A549 (cell line): Measurements from ENCODE around the gene FLII. TPM values are rescaled to one million over a fixed set of nuclear protein-coding genes. Genes with fewer than 3 reads are reported as not detected.

ENCODE experiments used
- ATAC-seq, 2 experiments: fragments of 200-7000 bp in 1 of 2; fragments of >200 bp in 1 of 2; cut with Nextera tagmentation in 1 of 2; cut with Tn5 transposase in 1 of 2; 3 replicates each; pipeline versions ENCODE4 v1.8.0 to v1.9.1; 2018 to 2020; ENCODE audit warnings: mild to moderate bottlenecking in 1 of 2, moderate library complexity in 1 of 2
- CTCF ChIA-PET: fragments of 300-600 bp; sonication (Branson Sonifier 250); formaldehyde crosslinking; extraction: SDS; loops from one replicate; lab custom pipeline; 2021; ENCODE audit warnings: antibody characterized with exemption, inconsistent platforms; lab: Yijun Ruan, JAX
- POLR2A ChIA-PET: fragments of 350-600 bp; formaldehyde crosslinking; extraction: SDS; loops from one replicate; lab custom pipeline; 2021; ENCODE audit warnings: antibody characterized with exemption, inconsistent platforms; lab: Yijun Ruan, JAX
- DNase-seq, 2 experiments: peaks; one replicate each; pipeline versions ENCODE4 v3.0.0 to v3.0.0-alpha.2; 2011 to 2016; ENCODE audit warnings: low read depth in 1 of 2, low spot score in 1 of 2
- FAIRE-seq: peaks from 2 replicates; lab custom pipeline; 2011; peaks lifted over from hg19 to GRCh38; lab: Jason Lieb, UNC
- H3K27ac ChIP-seq, 2 experiments: fragments of >200 bp; sonication (Bioruptor Twin); formaldehyde crosslinking; 3 replicates each; pipeline ENCODE4 v1.5.1; 2016 to 2017
- H3K4me1 ChIP-seq: fragments of >200 bp; sonication (Bioruptor Twin); formaldehyde crosslinking; 3 replicates; pipeline ENCODE4 v1.6.1; 2016
- H3K4me2 ChIP-seq: fragments of >200 bp; sonication (Bioruptor Twin); formaldehyde crosslinking; 3 replicates; pipeline ENCODE4 v1.6.1; 2016
- H3K4me3 ChIP-seq: fragments of >200 bp; sonication (Bioruptor Twin); formaldehyde crosslinking; 3 replicates; pipeline ENCODE4 v1.5.1; 2016
- H3K9me3 ChIP-seq: fragments of >200 bp; sonication (Bioruptor Twin); formaldehyde crosslinking; 3 replicates; pipeline ENCODE4 v1.6.1; 2016
- CBX2 ChIP-seq: fragments of 200-600 bp; sonication (generic); IDR thresholded peaks from 2 replicates; pipeline ENCODE4 v1.6.1; 2016; ENCODE audit warnings: low read depth, mild to moderate bottlenecking, borderline replicate concordance
- CBX8 ChIP-seq: fragments of 200-600 bp; sonication (generic); IDR thresholded peaks from 2 replicates; pipeline ENCODE4 v1.6.1; 2016
- CHD2 ChIP-seq: fragments of 150-350 bp; IDR thresholded peaks from 2 replicates; pipeline ENCODE4 v1.6.1; 2014; ENCODE audit warnings: low read length; ENCODE audit not compliant: partially characterized antibody
- CHD4 ChIP-seq: fragments of 200-600 bp; sonication (generic); IDR thresholded peaks from 2 replicates; pipeline ENCODE4 v1.6.1; 2016; ENCODE audit warnings: antibody characterized with exemption, mild to moderate bottlenecking, borderline replicate concordance
- EP300 ChIP-seq, 2 experiments: fragments of >200 bp; sonication (Bioruptor Twin); formaldehyde crosslinking; IDR thresholded peaks; 2 replicates in 1 of 2; 3 replicates in 1 of 2; pipeline ENCODE4 v1.6.1; 2016 to 2017
- ESRRA ChIP-seq: fragments of 150-350 bp; IDR thresholded peaks from 2 replicates; pipeline ENCODE4 v1.6.1; 2014; ENCODE audit warnings: mild to moderate bottlenecking, low read length, borderline replicate concordance
- HDAC2 ChIP-seq: fragments of 200-600 bp; sonication (generic); IDR thresholded peaks from 2 replicates; pipeline ENCODE4 v1.6.1; 2016
- HEYL ChIP-seq: fragments of 250-450 bp; sonication (Bioruptor Pico); IDR thresholded peaks from 2 replicates; pipeline ENCODE4 v1.8.0; 2021; ENCODE audit warnings: mild to moderate bottlenecking, moderate library complexity
- HOXA7 ChIP-seq: fragments of 250-450 bp; sonication (Bioruptor Pico); IDR thresholded peaks from 2 replicates; pipeline ENCODE4 v1.5.0; 2020; ENCODE audit warnings: mild to moderate bottlenecking, moderate library complexity
- KDM5A ChIP-seq: fragments of 200-600 bp; sonication (generic); IDR thresholded peaks from 2 replicates; pipeline ENCODE4 v1.6.1; 2016; ENCODE audit warnings: antibody characterized with exemption, mild to moderate bottlenecking
- MYC ChIP-seq: IDR thresholded peaks from 2 replicates; pipeline ENCODE4 v1.6.1; 2012; ENCODE audit warnings: mild to moderate bottlenecking, inconsistent platforms, low read length, improper control_type of control experiment, borderline replicate concordance
- NPAS2 ChIP-seq: fragments of 250-450 bp; sonication (Bioruptor Pico); IDR thresholded peaks from 2 replicates; pipeline ENCODE4 v1.8.0; 2022; ENCODE audit warnings: mild to moderate bottlenecking, moderate library complexity, borderline replicate concordance
- POLR2A ChIP-seq: IDR thresholded peaks from 2 replicates; pipeline ENCODE4 v1.6.1; 2012; ENCODE audit warnings: mild to moderate bottlenecking, low read length
- RAD21 ChIP-seq, 2 experiments: fragments of >200 bp in 1 of 2; sonication (Bioruptor Twin) in 1 of 2; formaldehyde crosslinking in 1 of 2; IDR thresholded peaks in 1 of 2; conservative IDR thresholded peaks in 1 of 2; 2 replicates in 1 of 2; 3 replicates in 1 of 2; pipeline ENCODE4 v1.6.1; 2012 to 2018; ENCODE audit warnings: inconsistent platforms in 1 of 2
- RCOR1 ChIP-seq: fragments of 150-350 bp; IDR thresholded peaks from 2 replicates; pipeline ENCODE4 v1.6.1; 2014; ENCODE audit warnings: antibody characterized with exemption, low read length, low read depth
- ZNF302 ChIP-seq: fragments of 250-450 bp; sonication (Bioruptor Pico); IDR thresholded peaks from 2 replicates; pipeline ENCODE4 v1.9.0; 2021; ENCODE audit warnings: inconsistent platforms, mild to moderate bottlenecking, moderate library complexity
- ZSCAN20 ChIP-seq: fragments of 250-450 bp; sonication (Bioruptor Pico); IDR thresholded peaks from 2 replicates; pipeline ENCODE4 v1.8.0; 2022; ENCODE audit warnings: mild to moderate bottlenecking, moderate library complexity
- WGBS: methylation state at CpG from one replicate; pipeline ENCODE4 v1.1.6; 2017; ENCODE audit errors: missing lambda C conversion rate; 5-methylcytosine and 5-hydroxymethylcytosine counted together
- polyA plus RNA-seq, 4 experiments: library from polyadenylated mRNA; depleted of rRNA in 3 of 4; stranded (reverse); fragments of >200 nt; fragmentation: RNase III in 1 of 4; extraction: RNeasy Plus Mini Kit Qiagen cat#74134 plus additional on column Dnase treatment in 1 of 4; gene quantifications; 2 replicates in 3 of 4; 3 replicates in 1 of 4; pipeline ENCODE4 v1.2.3, GENCODE V29; 2011 to 2017
- TF ChIP-seq, protein P1 (sequence below): IDR thresholded peaks from 2 replicates; pipeline ENCODE4 v1.6.1; 2012; ENCODE audit warnings: low read depth, borderline replicate concordance
- TF ChIP-seq, protein P2 (sequence below): IDR thresholded peaks from 2 replicates; pipeline ENCODE4 v1.6.1; 2012
- TF ChIP-seq, protein P3 (sequence below): fragments of 250-450 bp; sonication (Bioruptor Pico); IDR thresholded peaks from 2 replicates; pipeline ENCODE4 v1.5.0; 2021; ENCODE audit warnings: mild to moderate bottlenecking, moderate library complexity, borderline replicate concordance
- TF ChIP-seq, protein P4 (sequence below): fragments of 200-600 bp; sonication (generic); IDR thresholded peaks from 2 replicates; pipeline ENCODE4 v1.6.1; 2016; ENCODE audit warnings: antibody characterized with exemption, mild to moderate bottlenecking, moderate library complexity
- TF ChIP-seq, protein P5 (sequence below): fragments of 450-650 bp; IDR thresholded peaks from 2 replicates; pipeline ENCODE4 v1.6.1; 2014; ENCODE audit warnings: antibody characterized with exemption
- TF ChIP-seq, protein P6 (sequence below): fragments of 250-450 bp; sonication (Bioruptor Pico); IDR thresholded peaks from 2 replicates; pipeline ENCODE4 v1.5.0; 2020; ENCODE audit warnings: low read depth, mild to moderate bottlenecking, moderate library complexity

FLII gene
- polyA plus RNA-seq, 2 of the 4 experiments (the other 2 are of a cell fraction), result 253 to 280 TPM

DNA sequence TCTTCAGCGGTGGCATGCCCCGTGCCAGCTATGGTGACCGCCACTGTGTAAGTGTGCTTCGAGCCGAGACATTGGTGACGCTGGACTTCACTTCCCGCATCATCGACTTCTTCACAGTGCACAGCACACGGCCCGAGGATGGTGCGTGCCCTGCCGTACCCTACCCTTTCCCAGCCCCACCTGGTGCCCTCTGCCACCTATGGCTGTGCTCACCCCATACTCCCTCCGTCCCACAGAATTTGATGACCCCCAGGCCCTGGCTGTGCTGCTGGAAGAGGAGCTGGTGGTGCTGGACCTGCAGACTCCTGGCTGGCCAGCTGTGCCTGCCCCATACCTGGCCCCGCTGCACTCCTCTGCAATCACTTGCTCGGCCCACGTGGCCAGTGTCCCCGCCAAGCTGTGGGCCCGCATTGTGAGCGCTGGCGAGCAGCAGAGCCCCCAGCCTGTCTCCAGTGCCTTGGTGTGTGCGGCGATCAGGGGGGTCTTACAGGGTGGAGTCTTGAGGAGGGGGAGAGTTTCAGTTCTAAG, 23.6 kb downstream of the FLII start:
- Histone ChIP-seq H3K27ac (no peak overlapping the region), H3K4me3 (no peak overlapping the region), H3K4me2 (no peak overlapping the region), H3K9me3 (no peaks in the 10 kb centered on the region), H3K4me1 (peaks cover 6% of the 10 kb centered on the region; the same call in 1 of the 3 replicates)
- 95% methylated on average over 21 of the region's 22 CpGs for WGBS
- DNase-seq (no peak), ATAC-seq (no peak), FAIRE-seq (no peak)
- POLR2A ChIA-PET, result no interaction called here
- CTCF ChIA-PET, result interaction anchor here (0.9 to 12.1 kb wide), 4 partner anchors 14 to 20 kb away, joined by 3 to 103 read pairs (median 7); no protein-coding TSS in a partner anchor
- TF ChIP-seq, protein P1, sequence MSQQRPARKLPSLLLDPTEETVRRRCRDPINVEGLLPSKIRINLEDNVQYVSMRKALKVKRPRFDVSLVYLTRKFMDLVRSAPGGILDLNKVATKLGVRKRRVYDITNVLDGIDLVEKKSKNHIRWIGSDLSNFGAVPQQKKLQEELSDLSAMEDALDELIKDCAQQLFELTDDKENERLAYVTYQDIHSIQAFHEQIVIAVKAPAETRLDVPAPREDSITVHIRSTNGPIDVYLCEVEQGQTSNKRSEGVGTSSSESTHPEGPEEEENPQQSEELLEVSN, result no peak
- TF ChIP-seq HEYL (CRISPR knock-in tag), result no peak
- TF ChIP-seq ZNF302 (CRISPR knock-in tag), result no peak
- TF ChIP-seq CHD4, result no peak
- TF ChIP-seq CHD2, result no peak
- no peak for TF ChIP-seq ESRRA
- TF ChIP-seq MYC, result no peak
- TF ChIP-seq CBX2, result no peak
- TF ChIP-seq, protein P2, sequence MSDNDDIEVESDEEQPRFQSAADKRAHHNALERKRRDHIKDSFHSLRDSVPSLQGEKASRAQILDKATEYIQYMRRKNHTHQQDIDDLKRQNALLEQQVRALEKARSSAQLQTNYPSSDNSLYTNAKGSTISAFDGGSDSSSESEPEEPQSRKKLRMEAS, result no peak
- TF ChIP-seq, protein P3, sequence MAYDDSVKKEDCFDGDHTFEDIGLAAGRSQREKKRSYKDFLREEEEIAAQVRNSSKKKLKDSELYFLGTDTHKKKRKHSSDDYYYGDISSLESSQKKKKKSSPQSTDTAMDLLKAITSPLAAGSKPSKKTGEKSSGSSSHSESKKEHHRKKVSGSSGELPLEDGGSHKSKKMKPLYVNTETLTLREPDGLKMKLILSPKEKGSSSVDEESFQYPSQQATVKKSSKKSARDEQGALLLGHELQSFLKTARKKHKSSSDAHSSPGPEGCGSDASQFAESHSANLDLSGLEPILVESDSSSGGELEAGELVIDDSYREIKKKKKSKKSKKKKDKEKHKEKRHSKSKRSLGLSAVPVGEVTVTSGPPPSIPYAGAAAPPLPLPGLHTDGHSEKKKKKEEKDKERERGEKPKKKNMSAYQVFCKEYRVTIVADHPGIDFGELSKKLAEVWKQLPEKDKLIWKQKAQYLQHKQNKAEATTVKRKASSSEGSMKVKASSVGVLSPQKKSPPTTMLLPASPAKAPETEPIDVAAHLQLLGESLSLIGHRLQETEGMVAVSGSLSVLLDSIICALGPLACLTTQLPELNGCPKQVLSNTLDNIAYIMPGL (CRISPR knock-in tag), result no peak
- TF ChIP-seq RAD21 (conservative IDR thresholded peaks at IDR 0.05 in 1 of 2, IDR thresholded peaks at IDR 0.05 in 1 of 2), result no peak
- TF ChIP-seq, protein P4, sequence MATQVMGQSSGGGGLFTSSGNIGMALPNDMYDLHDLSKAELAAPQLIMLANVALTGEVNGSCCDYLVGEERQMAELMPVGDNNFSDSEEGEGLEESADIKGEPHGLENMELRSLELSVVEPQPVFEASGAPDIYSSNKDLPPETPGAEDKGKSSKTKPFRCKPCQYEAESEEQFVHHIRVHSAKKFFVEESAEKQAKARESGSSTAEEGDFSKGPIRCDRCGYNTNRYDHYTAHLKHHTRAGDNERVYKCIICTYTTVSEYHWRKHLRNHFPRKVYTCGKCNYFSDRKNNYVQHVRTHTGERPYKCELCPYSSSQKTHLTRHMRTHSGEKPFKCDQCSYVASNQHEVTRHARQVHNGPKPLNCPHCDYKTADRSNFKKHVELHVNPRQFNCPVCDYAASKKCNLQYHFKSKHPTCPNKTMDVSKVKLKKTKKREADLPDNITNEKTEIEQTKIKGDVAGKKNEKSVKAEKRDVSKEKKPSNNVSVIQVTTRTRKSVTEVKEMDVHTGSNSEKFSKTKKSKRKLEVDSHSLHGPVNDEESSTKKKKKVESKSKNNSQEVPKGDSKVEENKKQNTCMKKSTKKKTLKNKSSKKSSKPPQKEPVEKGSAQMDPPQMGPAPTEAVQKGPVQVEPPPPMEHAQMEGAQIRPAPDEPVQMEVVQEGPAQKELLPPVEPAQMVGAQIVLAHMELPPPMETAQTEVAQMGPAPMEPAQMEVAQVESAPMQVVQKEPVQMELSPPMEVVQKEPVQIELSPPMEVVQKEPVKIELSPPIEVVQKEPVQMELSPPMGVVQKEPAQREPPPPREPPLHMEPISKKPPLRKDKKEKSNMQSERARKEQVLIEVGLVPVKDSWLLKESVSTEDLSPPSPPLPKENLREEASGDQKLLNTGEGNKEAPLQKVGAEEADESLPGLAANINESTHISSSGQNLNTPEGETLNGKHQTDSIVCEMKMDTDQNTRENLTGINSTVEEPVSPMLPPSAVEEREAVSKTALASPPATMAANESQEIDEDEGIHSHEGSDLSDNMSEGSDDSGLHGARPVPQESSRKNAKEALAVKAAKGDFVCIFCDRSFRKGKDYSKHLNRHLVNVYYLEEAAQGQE, result no peak
- TF ChIP-seq ZSCAN20 (CRISPR knock-in tag), result no peak
- TF ChIP-seq, protein P5, sequence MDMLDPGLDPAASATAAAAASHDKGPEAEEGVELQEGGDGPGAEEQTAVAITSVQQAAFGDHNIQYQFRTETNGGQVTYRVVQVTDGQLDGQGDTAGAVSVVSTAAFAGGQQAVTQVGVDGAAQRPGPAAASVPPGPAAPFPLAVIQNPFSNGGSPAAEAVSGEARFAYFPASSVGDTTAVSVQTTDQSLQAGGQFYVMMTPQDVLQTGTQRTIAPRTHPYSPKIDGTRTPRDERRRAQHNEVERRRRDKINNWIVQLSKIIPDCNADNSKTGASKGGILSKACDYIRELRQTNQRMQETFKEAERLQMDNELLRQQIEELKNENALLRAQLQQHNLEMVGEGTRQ, result no peak
- TF ChIP-seq POLR2A, result no peak

DNA sequence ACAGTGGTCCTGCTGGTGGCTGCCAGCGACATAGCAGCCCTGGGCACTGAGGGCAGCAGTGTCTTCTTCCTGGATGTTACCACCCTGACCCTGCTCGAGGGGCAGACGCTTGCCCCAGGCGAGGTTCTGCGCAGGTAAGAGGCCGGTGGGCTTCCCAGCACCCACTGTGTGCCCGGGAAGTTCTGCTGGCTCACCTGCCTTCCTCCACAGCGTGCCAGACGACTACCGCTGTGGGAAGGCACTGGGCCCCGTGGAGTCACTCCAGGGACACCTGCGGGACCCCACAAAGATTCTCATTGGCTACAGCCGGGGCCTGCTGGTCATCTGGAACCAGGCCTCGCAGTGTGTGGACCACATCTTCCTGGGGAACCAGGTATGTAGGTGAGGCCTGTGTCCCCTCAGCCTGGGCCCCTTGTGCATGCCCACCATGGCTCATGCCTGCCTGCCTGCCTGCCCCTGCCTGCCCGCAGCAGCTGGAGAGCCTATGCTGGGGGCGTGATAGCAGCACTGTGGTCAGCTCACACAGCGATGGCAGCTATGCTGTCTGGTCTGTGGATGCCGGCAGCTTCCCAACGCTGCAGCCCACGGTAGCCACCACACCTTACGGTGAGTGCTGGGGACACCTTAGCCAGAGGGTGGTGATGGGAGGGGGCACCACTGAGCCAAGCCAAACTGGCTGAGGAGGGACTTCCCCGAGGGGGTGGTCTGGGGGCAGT, 24.6 kb downstream of the FLII start:
- ChIA-PET POLR2A (no interaction called here), CTCF (interaction anchor here (0.6 to 12.1 kb wide), 4 partner anchors 9 to 16 kb away, joined by 3 to 103 read pairs (median 20); no protein-coding TSS in a partner anchor)
- WGBS, result 80% methylated on average over 10 of the region's 22 CpGs
- DNase-seq (no peak), ATAC-seq (no peak), FAIRE-seq (no peak)
- Histone ChIP-seq H3K27ac (no peak overlapping the region), H3K4me2 (no peak overlapping the region), H3K4me3 (no peak overlapping the region), H3K4me1 (peaks cover 6% of the 10 kb centered on the region; the same call in 1 of the 3 replicates), H3K9me3 (no peaks in the 10 kb centered on the region)
- no peak for TF ChIP-seq RAD21 (conservative IDR thresholded peaks at IDR 0.05 in 1 of 2, IDR thresholded peaks at IDR 0.05 in 1 of 2)
- TF ChIP-seq KDM5A, result no peak
- no peak for TF ChIP-seq NPAS2 (CRISPR knock-in tag)
- no peak for TF ChIP-seq EP300 (IDR thresholded peaks at IDR 0.05)
- TF ChIP-seq, protein P4, result no peak
- TF ChIP-seq HEYL (CRISPR knock-in tag), result no peak
- TF ChIP-seq CBX8, result no peak
- no peak for TF ChIP-seq CHD4
- no peak for TF ChIP-seq RCOR1
- TF ChIP-seq, protein P6, sequence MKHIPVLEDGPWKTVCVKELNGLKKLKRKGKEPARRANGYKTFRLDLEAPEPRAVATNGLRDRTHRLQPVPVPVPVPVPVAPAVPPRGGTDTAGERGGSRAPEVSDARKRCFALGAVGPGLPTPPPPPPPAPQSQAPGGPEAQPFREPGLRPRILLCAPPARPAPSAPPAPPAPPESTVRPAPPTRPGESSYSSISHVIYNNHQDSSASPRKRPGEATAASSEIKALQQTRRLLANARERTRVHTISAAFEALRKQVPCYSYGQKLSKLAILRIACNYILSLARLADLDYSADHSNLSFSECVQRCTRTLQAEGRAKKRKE (CRISPR knock-in tag), result no peak
- no peak for TF ChIP-seq HOXA7 (CRISPR knock-in tag)
- TF ChIP-seq HDAC2, result no peak
